GM23338 (cell line): ENCODE measurements around the gene LEKR1. TPM values are rescaled to one million over a fixed set of nuclear protein-coding genes. Genes with fewer than 3 reads are reported as not detected.

Source experiments
- ATAC-seq: fragments of 200-7000 bp; cut with Tn5 transposase; 3 replicates; pipeline ENCODE4 v1.9.1; 2020
- DNase-seq: peaks from one replicate; pipeline ENCODE4 v3.0.0-alpha.2; 2015; ENCODE audit warnings: low spot score
- H2AFZ ChIP-seq: fragments of 200-600 bp; sonication (generic); 2 replicates; pipeline ENCODE4 v1.8.0; 2016; ENCODE audit warnings: antibody characterized with exemption, mild to moderate bottlenecking, moderate library complexity
- H3F3A ChIP-seq: fragments of 200-600 bp; sonication (generic); replicated peaks from 2 replicates; pipeline ENCODE4 v1.8.0; 2017; ENCODE audit warnings: antibody characterized with exemption, mixed run types, low read depth
- H3K27ac ChIP-seq: fragments of 200-600 bp; sonication (generic); 2 replicates; pipeline ENCODE4 v1.6.1; 2016; ENCODE audit warnings: low read depth
- H3K27me3 ChIP-seq: fragments of 200-600 bp; sonication (generic); 2 replicates; pipeline ENCODE4 v1.8.0; 2016; ENCODE audit warnings: mild to moderate bottlenecking, mixed run types, moderate library complexity; ENCODE audit not compliant: insufficient read depth
- H3K36me3 ChIP-seq: fragments of 200-600 bp; sonication (generic); 2 replicates; pipeline ENCODE4 v1.8.0; 2016; ENCODE audit warnings: mild to moderate bottlenecking; ENCODE audit not compliant: insufficient read depth
- H3K4me1 ChIP-seq: fragments of 200-600 bp; sonication (generic); 2 replicates; pipeline ENCODE4 v1.8.0; 2016; ENCODE audit warnings: mild to moderate bottlenecking, moderate library complexity; ENCODE audit not compliant: insufficient read depth
- H3K4me2 ChIP-seq: fragments of 200-600 bp; sonication (generic); 2 replicates; pipeline ENCODE4 v1.7.1; 2017; ENCODE audit warnings: mixed run types
- H3K4me3 ChIP-seq: fragments of 200-600 bp; sonication (generic); 2 replicates; pipeline ENCODE4 v1.6.1; 2016; ENCODE audit warnings: mixed run types
- H3K79me2 ChIP-seq: fragments of 200-600 bp; sonication (generic); replicated peaks from 2 replicates; pipeline ENCODE4 v1.8.0; 2017; ENCODE audit warnings: mild to moderate bottlenecking; ENCODE audit not compliant: insufficient read depth
- H3K9me2 ChIP-seq: fragments of 200-600 bp; sonication (generic); 2 replicates; pipeline ENCODE4 v1.8.0; 2017; ENCODE audit not compliant: insufficient read depth
- H4K20me1 ChIP-seq: fragments of 200-600 bp; sonication (generic); replicated peaks from 2 replicates; pipeline ENCODE4 v1.8.0; 2017; ENCODE audit warnings: mild to moderate bottlenecking; ENCODE audit not compliant: insufficient read depth
- H3K27ac Mint-ChIP-seq: 2 replicates; pipeline ENCODE4 v1.8.0; 2020; ENCODE audit warnings: inconsistent platforms, mild to moderate bottlenecking, moderate library complexity, mixed read lengths
- H3K27me3 Mint-ChIP-seq: 3 replicates; pipeline ENCODE4 v1.8.0; 2022; ENCODE audit warnings: low read depth, mild to moderate bottlenecking, moderate library complexity, mixed read lengths, inconsistent platforms; ENCODE audit not compliant: insufficient read depth, poor library complexity
- H3K36me3 Mint-ChIP-seq: 3 replicates; pipeline ENCODE4 v1.8.0; 2021; ENCODE audit warnings: low read depth, mild to moderate bottlenecking, inconsistent platforms, moderate library complexity, mixed read lengths
- H3K4me1 Mint-ChIP-seq: 3 replicates; pipeline ENCODE4 v1.8.0; 2020; ENCODE audit warnings: mild to moderate bottlenecking, inconsistent platforms, mixed read lengths
- H3K4me3 Mint-ChIP-seq: 3 replicates; pipeline ENCODE4 v1.8.0; 2021; ENCODE audit warnings: moderate library complexity, mild to moderate bottlenecking, inconsistent platforms, mixed read lengths
- H3K9me3 Mint-ChIP-seq: 3 replicates; pipeline ENCODE4 v1.8.0; 2020; ENCODE audit warnings: moderate library complexity, mild to moderate bottlenecking, inconsistent platforms, mixed read lengths
- CREB1 ChIP-seq: fragments of 250-450 bp; sonication (Bioruptor Pico); IDR thresholded peaks from 2 replicates; pipeline ENCODE4 v1.5.0; 2020; ENCODE audit warnings: low read depth, mild to moderate bottlenecking, moderate library complexity
- CTCF ChIP-seq, 2 experiments: fragments of 200-600 bp in 1 of 2; sonication (generic) in 1 of 2; conservative IDR thresholded peaks; 2 replicates each; pipeline versions ENCODE4 v1.5.1 to v1.6.1; 2016 to 2017; ENCODE audit warnings: antibody characterized with exemption in 2 of 2, low read depth in 2 of 2, mild to moderate bottlenecking in 2 of 2, moderate library complexity in 1 of 2
- EZH2 ChIP-seq: fragments of 200-600 bp; sonication (generic); IDR thresholded peaks from one replicate; pipeline ENCODE4 v1.8.0; 2017; ENCODE audit warnings: antibody characterized with exemption, mild to moderate bottlenecking, low read depth; ENCODE audit not compliant: unreplicated experiment
- JUNB ChIP-seq: IDR thresholded peaks from one replicate; pipeline ENCODE4 v1.6.1; 2016; ENCODE audit warnings: antibody characterized with exemption; ENCODE audit not compliant: unreplicated experiment
- NANOG ChIP-seq: IDR thresholded peaks from 2 replicates; pipeline ENCODE4 v1.6.1; 2016; ENCODE audit warnings: antibody characterized with exemption, borderline replicate concordance
- POLR2AphosphoS5 ChIP-seq: IDR thresholded peaks from 2 replicates; pipeline ENCODE4 v1.6.1; 2016; ENCODE audit warnings: antibody characterized with exemption, low read depth
- STAT1 ChIP-seq: IDR thresholded peaks from one replicate; pipeline ENCODE4 v1.6.1; 2016; ENCODE audit warnings: antibody characterized with exemption; ENCODE audit not compliant: unreplicated experiment
- ZNF114 ChIP-seq: fragments of 250-450 bp; sonication (Bioruptor Pico); IDR thresholded peaks from 2 replicates; pipeline ENCODE4 v1.5.0; 2020; ENCODE audit warnings: mild to moderate bottlenecking, moderate library complexity
- ZNF462 ChIP-seq: fragments of 250-450 bp; sonication (Bioruptor Pico); IDR thresholded peaks from 2 replicates; pipeline ENCODE4 v1.5.0; 2020; ENCODE audit warnings: mild to moderate bottlenecking, moderate library complexity
- polyA plus RNA-seq: library from polyadenylated mRNA; unstranded; fragments of >200 nt; fragmentation: Nextera tagmentation; extraction: Ambion mirVana; gene quantifications from 2 replicates; pipeline ENCODE4 v1.2.1, GENCODE V29; 2016
- total RNA-seq: library from RNA; depleted of rRNA; stranded (reverse); fragments of >200 nt; shearing (Covaris generic); gene quantifications from 2 replicates; pipeline ENCODE4 v1.2.3, GENCODE V29; 2014
- TF ChIP-seq, protein P1 (sequence below): IDR thresholded peaks from 2 replicates; pipeline ENCODE4 v1.6.1; 2016; ENCODE audit warnings: antibody characterized with exemption

LEKR1 gene
- total and polyA plus RNA-seq, 2 experiments from 2014 or later, result not detected

DNA sequence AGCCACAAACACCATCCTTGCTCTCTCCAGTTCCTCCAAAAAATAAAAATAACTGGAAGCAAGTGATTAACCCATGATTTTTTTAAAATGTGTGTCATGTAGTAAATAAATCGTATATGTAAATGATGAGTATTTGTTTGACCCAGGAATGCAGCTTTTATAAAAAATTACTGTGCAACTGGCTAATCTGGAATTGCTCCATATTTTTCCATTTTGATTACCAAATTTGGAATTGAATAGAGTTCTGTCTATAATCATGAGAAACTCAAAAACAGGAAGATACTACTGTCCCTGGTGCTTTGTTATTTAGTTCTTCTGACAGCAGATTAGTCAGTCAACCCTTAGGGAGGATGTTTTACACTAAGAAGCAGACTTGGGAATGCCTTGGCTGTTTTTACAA lies 217.6 kb downstream of the LEKR1 start (continued):
- no peak for TF ChIP-seq ZNF462 (CRISPR knock-in tag)
- no peak for TF ChIP-seq STAT1
- TF ChIP-seq, protein P1, sequence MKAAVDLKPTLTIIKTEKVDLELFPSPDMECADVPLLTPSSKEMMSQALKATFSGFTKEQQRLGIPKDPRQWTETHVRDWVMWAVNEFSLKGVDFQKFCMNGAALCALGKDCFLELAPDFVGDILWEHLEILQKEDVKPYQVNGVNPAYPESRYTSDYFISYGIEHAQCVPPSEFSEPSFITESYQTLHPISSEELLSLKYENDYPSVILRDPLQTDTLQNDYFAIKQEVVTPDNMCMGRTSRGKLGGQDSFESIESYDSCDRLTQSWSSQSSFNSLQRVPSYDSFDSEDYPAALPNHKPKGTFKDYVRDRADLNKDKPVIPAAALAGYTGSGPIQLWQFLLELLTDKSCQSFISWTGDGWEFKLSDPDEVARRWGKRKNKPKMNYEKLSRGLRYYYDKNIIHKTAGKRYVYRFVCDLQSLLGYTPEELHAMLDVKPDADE, result no peak
- TF ChIP-seq ZNF114 (CRISPR knock-in tag), result no peak
- no peak for TF ChIP-seq NANOG
- no peak for TF ChIP-seq CREB1 (CRISPR knock-in tag)

DNA sequence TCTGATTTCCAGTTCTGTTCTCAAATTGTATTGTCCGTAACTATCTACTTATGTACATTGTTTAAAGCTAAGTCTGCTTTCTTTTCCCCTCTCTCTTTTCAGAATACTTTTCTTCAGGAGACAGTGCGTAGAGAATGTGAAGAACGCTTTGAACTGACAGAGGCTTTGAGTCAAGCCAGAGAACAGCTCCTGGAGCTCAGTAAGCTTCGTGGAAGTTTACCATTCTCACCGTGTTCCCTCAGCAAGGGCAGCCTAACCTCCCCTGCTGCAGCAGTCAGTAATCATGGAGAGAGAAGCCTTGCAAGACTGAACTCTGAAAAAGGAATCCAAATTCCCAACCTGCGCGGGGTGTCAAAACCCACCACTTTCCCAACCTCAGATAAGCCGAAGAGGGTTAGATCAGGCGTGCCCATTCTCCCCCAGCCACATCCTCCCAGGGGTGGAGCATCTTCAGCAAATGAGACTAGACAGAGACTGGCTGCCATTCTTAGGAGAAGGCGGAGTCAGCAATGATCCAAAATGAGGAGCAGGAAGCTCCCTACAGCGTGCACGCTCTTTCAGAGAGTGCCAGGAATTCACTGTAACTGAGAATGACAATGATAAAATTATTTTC lies 219.2 kb downstream of the LEKR1 start:
- no peak overlapping the region for H3K27ac Mint-ChIP-seq
- H3K4me2 ChIP-seq, result peak overlapping the region; percentile 34

More for the DNA sequence above, 219.2 kb downstream of the LEKR1 start:
- Histone ChIP-seq H3K4me1 (peaks cover 4% of the 10 kb centered on the region; the same call in 1 of the 2 replicates), H3K9me2 (peaks cover 3% of the 10 kb centered on the region; the same call in 1 of the 2 replicates), H2AFZ (peak overlapping the region; percentile 23; the same call in 1 of the 2 replicates), H3K27ac (no peak overlapping the region), H3K79me2 (no peaks in the 10 kb centered on the region), H3K36me3 (no peaks in the 10 kb centered on the region), H4K20me1 (no peaks in the 10 kb centered on the region), H3K27me3 (no peaks in the 10 kb centered on the region), H3F3A (no peaks in the 10 kb centered on the region), H3K4me3 (0 out of 2 replicates have a peak overlapping the region, but pooled peaks have one; percentile 8)
- Mint-ChIP-seq H3K9me3 (no peaks in the 10 kb centered on the region), H3K4me1 (peaks cover 16% of the 10 kb centered on the region; the same call in 2 of the 3 replicates), H3K27me3 (no peaks in the 10 kb centered on the region), H3K36me3 (no peaks in the 10 kb centered on the region), H3K4me3 (no peak overlapping the region)
- TF ChIP-seq EZH2, result no peak
- TF ChIP-seq JUNB, result no peak
- TF ChIP-seq ZNF114 (CRISPR knock-in tag), result no peak
- TF ChIP-seq STAT1, result no peak
- no peak for TF ChIP-seq POLR2AphosphoS5
- TF ChIP-seq CTCF (conservative IDR thresholded peaks at IDR 0.05; ENCODE audit: low read depth in 2 of 2), result no peak
- DNase-seq (peak; percentile 75), ATAC-seq (peak; percentile 99)
